GM19468 (cell line): ENCODE measurements around the gene SLC25A41.
"Not testable (repeated sequence)": the region's sequence is repeated elsewhere in the genome, so short reads cannot be mapped to it uniquely, and the experiment has no call there.

Experiments used
- ATAC-seq: cut with Tn5 transposase; IDR thresholded peaks from one replicate; pipeline ENCODE4 v1.9.1; 2021; ENCODE audit warnings: mild to moderate bottlenecking, moderate library complexity, moderate number of reproducible peaks; ENCODE audit not compliant: unreplicated experiment; ENCODE audit errors: extremely low read depth

SLC25A41 gene

DNA sequence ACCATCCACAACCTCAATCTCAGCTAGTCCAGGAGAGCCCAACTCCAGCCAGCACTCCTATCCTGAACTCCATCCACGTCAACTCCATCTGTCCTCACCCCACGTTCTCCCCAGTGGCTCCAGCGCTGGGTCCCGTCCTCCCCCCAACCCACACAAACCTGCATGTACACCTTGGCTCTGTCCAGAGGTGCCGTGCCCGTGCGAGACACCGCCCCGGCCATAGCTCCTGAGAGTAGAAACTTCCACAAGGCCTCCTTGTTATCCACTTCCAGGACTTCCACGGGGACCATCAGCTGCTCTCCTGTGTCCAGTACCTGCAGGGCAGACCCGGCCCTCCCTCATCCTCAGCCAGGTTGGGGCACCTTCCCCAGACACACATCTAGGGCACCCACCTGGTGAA is 1.7 kb downstream of the SLC25A41 start:
- no peak for ATAC-seq

DNA sequence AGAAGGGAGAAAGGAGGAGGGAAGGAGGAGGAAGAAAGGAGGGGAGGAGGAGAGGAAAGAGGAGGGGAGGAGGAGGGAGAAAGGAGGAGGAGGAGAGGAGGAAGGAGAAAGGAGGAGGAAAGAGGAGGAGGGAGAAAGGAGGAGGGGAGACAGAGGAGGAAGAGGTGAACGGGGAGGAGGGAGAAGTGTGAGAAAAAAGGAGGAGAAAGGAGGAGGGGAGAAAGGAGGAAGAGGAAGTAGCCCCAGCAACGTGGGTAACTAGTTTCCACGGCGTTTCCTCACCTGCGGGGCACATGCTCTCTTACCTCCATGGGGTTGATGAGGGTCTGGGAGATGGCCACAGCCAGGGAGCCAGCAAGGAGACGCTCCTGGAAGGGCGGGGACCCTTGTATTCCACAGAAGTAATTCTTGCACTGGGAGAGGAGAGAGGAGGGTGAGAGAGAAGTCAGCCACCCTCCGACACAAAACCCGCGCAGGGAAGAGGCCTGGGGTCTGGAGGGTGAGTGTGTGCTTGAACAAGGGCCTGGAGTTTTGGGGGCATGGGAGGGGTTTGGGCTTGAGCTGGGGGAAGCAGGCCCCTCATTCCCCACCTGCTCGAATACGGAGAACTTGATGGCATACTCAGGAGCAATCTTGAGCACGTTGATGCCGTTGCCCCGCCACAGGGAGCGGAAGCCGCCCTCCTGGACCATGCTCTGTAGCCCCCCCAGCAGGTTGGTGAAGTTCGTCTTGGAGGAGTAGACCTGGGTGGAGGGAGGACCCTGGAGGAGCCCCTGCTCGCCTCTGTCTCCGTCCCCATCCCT is 3.9 kb downstream of the SLC25A41 start:
- no peak for ATAC-seq

DNA sequence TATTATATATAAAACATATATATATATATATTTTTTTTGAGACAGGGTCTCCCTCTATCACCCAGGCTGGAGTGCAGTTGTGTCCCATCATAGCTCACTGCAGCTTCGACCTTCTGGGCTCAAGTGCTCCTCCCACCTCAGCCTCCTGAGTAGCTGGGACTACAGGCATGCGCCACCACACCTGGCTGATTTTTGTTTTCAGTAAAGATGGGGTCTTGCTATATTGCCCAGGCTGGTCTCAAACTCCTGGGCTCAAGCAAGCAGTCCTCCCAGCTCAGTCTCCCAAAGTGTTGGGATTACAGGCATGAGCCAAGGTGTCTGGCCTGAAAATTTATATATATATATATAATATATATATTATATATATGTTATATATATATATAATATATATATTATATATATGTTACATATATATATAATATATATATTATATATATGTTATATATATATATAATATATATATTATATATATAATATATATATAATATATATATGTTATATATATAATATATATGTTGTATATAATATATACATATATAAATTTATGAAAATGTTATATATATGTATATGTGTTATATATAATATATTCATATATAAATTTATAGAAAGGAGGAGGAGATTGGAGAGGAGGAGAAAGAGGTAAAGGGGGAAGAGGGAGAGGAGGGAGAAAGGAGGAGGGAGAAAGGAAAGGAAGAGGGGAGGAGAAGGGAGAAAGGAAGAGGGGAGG is 4.7 kb downstream of the SLC25A41 start:
- ATAC-seq: not testable (repeated sequence)

DNA sequence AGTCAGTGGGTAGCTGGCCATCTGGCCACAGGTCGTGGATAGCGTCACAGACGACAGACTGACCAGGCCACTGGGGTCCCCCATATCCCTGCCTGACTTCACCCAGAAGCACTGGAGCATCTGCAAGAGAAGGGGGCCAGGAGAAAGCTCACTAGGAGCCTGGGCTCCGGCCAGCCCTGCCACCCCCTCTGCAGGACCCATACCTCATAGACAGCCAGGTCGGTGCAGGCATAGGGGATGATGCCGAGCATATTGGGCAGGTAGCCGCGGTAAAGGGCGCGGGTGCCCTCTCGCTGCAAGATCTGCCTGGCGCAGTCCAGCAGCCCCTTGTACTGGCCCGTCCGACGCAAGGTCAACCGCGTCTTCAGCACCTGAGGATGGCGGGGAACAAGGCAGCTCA is 6.4 kb downstream of the SLC25A41 start:
- ATAC-seq: no peak

DNA sequence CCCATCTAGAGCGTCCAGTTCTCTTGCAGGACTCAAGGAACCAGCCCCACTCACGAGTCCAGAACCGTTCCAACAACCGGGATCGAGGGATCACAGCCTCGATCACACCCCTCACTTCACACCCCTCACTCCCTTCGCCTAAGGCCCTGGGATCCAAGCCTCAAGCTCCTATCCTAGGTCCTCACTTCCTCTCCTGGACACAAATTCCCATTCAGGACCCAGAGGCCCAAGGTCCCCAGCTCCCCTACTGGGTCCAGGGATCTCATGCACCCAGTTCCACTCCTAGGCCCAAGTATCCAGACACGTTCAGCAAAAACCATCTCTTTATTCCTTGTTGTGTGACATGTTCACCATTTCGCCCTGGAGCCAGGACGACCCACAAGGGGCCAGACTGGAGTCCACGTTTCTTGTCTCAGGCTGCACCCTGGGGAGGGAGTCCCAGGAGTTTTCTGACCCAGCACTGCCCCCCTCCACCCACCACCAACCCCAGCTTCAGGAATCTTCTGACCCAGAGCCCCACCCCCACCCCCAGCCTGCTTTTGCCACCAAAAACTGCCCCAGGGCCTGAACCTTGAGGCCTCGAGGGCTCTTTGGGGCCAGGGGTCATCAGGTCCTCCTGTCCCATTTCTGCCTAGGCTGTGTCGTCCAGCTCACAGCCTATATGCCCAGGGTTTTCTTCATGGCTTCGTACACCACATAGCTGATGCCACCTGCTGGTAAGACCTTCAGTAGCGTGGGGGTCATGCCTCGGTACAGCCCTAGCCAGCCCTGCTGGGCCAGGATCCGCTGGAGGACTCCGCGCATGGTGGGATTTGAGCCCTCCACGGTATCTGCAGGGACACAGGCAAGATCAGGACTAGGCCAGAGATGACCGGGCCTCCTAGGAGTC is 7.6 kb downstream of the SLC25A41 start:
- no peak for ATAC-seq

DNA sequence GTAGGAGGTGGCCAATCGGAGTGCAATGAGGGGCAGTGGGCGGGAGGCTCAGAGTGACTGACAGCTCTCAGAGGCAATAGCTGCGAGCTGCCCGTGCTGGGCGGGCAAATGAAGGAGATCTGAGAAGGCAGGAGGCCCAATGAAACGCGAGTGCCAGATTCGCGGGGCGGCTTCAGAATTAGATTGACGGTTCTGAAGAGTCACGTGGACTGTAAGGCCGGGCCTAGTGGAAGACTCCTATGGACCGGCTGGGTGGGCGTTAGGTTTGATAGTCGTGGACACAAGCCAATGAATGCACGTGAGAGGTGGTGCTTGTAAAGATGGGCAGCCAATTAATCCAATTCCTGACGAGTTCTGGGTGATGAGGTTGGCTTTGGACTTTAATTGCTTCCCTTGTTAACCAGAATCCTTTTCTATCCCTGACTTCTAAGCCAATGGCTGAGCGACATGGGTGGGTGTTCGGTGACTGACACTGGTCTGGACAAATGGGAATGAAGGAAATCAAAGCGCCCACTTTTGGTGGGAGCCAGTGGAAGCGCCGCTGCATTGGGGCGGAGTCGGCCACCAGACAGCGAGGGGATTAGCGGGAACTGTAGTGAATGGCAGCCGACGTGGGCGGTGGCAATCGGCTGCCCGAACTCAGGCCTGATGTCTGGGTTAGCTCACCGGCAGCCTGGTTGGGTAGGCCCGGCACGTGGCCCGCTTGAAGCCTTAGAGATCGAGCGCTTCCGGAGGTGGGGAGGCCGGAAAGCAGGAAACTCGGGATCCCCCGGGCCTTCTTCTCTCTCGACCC is 8.4 kb downstream of the SLC25A41 start:
- peak; percentile 72 for ATAC-seq

DNA sequence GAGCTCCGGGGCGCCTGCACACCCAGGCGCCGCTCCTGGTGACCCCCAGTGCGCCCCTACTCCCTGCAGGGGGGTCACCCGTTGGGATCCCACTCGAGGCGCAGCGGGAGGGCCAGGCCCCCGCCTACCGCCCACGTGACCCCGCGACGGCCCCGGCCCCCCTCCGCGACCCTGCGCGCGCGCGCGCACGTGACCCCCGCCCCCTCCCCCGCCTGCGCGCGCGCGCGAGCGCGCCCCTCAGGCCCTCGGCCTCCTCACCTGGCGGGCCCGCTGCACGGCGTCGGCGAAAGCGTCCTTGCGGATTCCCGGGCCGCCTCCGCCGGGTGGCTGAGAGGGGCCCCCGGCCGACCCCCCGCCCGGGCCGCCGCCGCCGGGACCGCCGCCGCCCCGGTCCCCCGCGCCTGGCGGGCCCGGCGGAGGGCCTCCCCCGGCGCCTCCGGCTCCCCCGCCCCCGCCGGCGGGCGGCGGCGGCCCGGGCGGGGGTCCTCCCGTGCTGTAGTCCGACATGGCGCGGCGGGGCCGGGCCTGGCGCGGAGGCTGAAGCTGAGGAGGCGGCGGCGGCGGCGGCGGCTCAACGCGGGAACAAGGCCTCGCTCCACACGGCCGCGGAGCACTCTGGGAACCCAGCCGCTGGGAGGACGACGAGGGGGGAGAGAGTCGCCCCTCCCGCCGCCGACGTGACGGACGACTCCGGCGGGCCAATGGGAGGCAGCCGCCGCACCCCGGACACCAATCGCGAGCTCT is 9.2 kb downstream of the SLC25A41 start, which contains the start of gene KHSRP:
Gene KHSRP, minus strand, starts transcription at position 617 of the 744 bp plus-strand sequence. Its CDS starts 110 bp downstream, at position 507.
- no peak for ATAC-seq

DNA sequence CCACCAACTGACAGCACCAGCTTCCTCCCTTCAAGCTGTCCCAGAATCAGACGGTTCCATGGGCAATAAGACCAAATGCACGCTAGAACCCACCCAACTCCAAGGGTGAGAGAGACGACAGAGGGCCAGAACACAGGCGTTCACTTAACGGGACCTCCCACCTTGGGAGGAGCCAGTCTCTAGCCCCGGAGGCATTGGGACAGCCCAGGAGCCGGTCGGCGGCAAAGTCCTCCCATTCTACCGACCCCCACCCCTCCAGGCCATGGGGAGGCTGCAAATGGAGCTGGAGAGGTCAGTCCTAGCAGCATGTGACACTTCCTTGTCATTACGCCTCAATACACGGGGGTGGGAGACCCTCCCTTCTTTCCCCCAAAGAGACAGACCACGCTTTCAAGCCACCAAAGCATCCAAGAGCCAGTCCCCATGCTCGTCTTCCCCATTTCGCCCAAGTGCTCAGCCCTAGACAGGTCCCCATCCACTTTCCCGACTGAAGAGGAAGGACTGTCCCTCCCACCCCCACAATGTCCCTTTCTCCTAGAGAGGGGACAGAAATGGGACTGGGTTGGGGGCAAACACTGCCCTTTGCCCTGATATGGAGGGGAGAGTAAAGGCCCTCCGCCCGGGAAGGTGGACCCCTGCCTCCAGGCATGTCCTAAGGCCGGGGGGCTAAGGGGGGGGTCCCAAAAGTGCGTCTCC is 9.9 kb downstream of the SLC25A41 start:
- ATAC-seq: no peak

DNA sequence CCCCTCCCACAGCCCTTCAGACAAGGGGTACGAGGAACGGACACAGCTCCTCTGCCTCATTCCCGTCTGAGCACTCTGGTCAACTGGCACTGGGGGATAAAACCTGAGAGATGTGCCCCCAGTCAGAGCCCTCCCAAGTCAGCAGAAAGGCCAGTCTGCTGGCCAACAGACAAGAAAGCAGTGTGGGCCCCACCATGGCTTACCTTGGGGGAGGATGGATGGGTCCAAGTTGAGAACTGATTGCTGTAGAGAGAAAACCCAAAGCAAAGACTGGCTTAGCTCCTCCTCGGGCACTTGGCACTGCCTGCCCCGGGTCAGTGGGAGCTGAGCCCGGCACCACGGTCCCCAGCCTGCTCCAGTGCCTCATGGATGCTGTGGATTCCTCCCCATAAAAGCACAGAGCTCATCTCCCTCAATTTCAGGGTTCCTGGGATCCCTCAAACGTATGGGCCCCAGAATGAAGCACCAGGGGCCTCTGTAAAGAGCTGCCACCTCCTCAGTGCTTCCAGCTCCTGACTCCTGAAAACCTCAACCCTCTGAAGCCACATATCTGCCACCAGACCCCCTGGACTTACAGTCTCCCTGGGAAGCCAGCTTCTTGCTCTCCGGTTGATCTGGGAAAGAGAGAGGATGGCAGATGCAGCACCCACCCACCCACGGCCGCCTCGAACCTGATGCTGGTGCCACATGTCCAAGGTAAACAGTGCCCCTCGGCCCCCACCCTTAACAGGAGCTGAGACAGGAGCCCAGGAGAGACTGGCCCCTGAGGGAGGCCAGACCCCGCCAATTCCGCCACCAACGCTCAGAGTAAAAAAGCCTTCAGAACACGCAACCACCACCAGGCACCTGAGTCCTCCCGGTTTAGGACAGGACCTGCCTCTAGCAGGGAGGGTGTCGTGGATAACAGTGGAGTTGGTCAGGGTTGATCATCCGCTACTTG is 12.2 kb downstream of the SLC25A41 start:
- ATAC-seq: no peak

DNA sequence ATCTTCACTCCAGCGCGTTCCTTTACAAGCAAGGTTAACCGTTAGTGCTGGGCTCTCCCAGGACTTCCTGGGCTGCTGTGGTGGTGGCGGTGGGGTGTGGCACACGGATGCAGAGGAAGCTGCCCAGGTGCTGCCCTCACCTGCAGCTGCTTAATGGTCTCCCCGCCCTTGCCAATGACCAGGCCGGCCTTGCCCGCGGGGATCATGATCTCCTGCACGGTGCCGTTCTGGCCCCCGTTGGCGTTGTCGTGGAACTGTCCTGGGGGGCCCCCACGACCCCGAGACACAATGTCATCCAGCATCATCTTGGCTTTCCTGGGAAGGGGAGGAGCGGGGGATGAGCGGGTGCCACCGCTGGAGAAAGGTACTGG is 15.0 kb downstream of the SLC25A41 start:
- ATAC-seq: no peak

DNA sequence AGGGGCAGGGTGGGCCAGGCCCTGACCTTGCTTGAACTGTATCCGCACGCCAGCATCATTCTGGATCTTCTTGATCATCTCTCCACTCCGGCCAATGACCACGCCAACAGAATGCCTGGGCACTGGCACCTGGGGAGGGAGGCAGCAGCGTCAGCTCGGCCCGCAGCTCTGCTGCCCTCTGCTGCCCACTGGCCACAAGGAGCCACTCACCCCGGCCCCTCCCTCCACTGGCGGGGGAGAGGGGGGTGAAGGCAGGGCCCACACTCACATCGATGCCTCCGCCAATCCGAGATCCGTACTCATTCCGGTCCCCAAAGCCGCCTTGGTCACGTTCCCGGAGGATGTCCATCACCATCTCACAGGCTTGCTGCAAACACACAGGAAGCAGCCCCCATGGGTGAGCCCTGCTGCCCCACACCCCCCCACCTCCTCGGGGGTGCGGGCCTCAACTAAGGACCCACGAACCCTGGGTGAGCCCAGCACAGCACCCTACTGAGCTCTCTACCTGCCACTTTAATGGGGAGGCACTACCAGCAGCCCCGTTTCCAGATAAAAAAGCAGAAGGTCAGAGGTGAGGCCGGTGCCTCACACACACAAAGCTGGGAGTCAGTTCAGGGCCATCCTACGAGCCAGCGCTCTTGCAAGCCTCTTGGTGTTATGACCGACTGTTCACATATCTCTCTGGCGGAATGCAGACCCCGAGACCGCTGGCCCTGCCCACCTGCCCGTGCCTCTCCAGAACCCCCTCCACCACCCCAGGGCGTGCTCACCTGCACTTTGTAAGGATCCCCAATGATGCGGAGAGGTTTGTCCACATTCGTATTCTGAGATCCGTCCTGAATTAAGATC is 15.6 kb downstream of the SLC25A41 start:
- no peak for ATAC-seq

DNA sequence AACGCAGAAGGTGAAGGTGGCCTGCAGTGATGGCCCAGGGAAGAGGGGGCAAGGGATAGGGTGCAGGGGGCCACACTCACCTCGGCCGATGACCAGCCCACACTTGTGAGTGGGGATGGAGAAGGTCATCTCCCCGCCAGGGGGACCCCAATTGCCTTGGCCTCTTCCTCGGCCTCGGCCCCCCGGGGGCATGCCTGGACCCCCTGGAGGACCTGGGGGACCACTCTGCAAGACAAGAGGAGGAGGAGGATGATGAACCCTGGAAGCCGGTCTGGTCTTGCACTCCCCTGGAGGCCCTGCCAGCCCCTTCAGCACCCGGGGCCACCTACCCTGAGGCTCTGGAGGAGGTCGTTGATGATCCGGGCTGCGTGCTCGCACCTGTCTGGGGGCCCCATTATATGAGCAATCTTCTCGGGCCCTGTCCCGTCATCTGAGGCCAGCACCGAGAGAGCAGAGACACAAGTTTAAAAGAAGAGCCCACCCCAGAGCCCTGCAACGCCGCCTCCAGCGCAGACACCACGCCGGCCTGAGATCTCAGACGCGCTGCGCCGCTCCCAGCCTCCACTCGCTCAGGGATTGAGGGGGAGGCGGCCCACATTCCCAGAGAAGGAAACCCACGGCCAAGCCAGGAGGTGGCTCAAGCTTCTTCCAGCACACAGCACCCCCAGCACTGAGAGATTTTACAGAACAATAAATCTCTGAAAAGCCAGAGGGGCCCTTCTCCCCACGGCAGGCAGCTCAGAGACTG is 16.7 kb downstream of the SLC25A41 start:
- no peak for ATAC-seq

DNA sequence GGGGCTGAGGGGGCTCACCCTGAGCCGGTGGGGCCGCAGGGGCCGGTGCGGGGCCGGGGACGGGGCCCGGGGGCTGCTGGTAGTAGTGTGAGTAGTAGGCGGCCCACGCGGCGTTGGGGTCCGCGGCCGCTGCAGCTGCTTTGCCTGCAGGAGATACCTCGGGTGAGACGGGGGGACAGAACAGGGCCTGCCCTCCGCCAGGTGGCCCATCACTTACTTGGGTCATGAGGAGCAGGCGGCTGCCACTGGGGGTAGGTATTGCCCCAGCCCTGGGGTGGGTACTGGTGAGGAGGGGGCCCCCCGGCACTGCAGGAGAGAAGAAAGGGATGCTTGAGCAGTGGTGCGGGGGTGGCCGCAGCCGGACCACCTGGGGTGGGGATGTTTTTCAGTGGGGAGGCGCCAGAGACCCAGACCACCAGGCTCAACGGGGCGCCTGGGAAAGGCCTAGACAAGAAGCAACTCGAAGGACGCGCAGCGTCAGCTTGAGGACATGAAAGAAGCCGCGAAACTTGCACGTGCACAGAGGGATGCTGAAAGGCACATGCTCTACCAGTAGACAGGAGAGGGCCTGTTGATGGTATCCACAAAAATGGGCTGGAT is 17.9 kb downstream of the SLC25A41 start:
- ATAC-seq: no peak

DNA sequence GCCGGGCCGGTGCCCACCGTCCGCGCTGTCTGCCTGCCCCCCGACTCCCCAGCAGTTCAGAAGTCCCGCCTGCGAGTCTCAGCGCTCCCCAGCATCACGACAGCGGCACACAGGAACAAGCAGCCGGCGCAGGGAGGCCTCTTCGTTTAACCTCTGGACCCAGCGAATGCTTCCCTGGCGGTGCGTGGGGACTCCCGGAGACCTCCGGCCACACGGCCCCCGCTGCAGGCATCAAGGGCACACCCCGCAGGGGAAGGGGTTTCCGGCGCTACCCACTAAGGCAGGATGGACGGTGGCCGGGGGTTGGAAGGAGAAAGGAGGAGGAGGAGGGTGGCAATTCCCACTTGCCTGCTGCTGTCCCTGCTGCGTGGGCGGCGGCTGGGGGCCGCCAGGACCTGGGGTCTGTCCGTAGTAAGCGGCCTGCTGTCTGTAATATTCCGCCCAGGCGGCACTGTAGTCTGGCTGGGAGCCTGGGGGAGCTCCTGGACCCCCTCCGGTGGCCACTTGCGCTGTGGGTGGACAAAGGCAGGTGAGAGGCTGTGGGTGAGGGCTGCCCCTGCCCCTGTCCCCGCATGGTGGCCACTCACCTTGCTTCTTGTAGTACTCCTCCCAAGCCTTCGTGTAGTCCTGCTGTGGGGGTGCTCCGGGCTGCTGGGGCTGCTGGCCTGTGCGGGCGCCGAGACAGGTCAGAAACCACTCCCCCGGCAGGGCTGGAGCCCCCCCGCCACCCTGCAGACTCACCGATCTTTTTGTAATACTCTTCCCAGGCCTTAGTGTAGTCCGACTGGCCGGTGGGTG is 18.6 kb downstream of the SLC25A41 start:
- no peak for ATAC-seq
